GM21360 (cell line): ENCODE data around the gene SLC25A29.
"Not testable (repeated sequence)": the region's sequence is repeated elsewhere in the genome, so short reads cannot be mapped to it uniquely, and the experiment has no call there.

ENCODE experiments used
- ATAC-seq: cut with Tn5 transposase; IDR thresholded peaks from one replicate; pipeline ENCODE4 v1.9.1; 2021; ENCODE audit warnings: mild to moderate bottlenecking, moderate library complexity; ENCODE audit not compliant: unreplicated experiment

Gene SLC25A29

GRCh38 chr14:100283984-100284881, 22.0 kb downstream of the SLC25A29 start:
- no peak for ATAC-seq

DNA sequence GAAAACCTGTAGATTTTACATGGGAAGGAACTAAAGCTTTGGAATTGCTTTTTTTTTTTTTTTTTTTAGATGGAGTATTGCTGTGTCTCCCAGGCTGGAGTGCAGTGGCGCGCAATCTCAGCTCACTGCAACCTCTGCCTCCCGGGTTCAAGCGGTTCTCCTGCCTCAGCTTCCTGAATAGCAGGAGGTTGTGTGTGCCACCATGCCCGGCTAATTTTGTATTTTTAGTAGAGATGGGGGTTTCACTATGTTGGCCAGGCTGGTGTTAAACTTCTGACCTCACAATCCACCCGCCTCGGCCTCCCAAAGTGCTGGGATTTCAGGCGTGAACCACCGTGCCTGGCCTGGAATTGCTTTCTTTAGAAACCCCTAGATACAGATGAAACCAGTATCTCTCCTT, 22.8 kb downstream of the SLC25A29 start:
- ATAC-seq: not testable (repeated sequence)

- ATAC-seq: no peak
These were observed 23.4 kb downstream of the SLC25A29 start for GRCh38 chr14:100282766-100283419.

DNA sequence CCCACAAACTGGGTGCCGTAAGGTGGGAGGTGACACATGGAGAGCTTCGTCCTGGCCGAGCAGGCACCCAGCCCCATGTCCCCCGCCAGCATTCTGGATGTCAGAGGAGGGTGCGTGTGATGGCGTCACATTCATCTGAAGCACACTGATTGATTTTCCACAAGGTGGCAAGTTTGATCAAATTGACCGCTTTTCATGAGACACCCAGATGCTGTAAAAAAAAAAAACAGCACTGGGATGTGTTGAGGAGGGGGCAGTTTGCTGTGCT, 24.2 kb downstream of the SLC25A29 start:
- ATAC-seq: no peak

GRCh38 chr14:100281286-100282082, 24.8 kb downstream of the SLC25A29 start:
- no peak for ATAC-seq

DNA sequence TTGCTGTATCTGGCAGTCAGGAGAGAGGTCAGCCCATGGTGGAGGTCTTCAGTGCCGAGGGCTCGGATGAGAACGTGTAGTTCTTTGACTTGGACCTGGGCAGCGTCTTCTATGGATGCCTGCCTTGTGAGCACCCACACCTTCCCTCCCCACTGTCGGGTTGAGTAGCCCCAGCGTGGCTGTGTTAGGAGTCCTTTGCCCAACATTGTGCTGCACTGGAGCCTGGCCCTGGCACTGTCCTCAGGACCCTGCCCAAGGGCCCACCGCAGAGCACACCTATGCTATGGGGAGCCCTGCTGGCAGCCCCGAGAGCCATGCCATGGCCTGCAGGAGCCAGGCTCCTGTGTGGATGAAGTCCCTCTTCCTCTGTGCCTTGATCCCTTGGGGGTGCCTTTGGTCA, 26.7 kb downstream of the SLC25A29 start:
- no peak for ATAC-seq

- no peak for ATAC-seq
These were observed 27.1 kb downstream of the SLC25A29 start for GRCh38 chr14:100279133-100279532.

DNA sequence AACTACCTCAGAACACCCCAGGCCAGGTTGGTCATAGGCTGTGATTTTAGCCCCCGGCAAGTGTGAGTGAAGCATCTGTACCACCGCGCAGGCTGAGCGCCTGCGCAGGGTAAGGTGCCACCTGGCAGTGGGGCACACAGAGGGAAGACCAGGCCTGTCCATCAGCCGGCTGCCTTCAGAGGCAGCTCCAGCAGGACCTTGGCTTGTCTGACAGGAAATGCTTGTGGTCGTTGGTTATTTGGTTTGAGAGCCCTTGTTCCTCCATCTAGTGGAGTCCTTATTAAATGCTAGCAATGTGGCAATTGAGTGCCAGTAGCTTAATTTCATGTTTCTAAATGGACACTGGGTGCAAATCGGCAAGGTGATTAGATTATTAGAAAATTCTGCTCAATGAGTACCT, 27.5 kb downstream of the SLC25A29 start:
- no peak for ATAC-seq

GRCh38 chr14:100275214-100275613, 31.0 kb downstream of the SLC25A29 start:
- no peak for ATAC-seq

DNA sequence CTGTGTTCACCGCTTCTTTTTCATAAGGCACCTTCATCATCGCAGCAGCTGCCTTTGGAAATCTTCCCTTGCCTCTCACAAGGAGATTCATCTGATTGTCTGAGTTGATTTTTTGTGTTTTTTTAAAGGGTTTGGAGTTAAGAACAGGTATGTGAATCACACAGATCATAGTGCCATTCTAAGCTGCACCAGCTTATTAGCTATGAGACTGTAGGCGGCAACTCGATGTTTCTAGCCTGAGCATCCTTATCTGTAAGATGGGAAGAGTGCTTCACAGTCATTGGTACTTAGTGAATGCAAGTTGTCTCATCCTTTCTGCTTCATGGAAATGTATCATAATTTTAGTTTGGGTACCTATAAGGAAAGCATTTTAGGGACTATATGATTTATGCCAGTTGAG, 32.0 kb downstream of the SLC25A29 start:
- no peak for ATAC-seq

DNA sequence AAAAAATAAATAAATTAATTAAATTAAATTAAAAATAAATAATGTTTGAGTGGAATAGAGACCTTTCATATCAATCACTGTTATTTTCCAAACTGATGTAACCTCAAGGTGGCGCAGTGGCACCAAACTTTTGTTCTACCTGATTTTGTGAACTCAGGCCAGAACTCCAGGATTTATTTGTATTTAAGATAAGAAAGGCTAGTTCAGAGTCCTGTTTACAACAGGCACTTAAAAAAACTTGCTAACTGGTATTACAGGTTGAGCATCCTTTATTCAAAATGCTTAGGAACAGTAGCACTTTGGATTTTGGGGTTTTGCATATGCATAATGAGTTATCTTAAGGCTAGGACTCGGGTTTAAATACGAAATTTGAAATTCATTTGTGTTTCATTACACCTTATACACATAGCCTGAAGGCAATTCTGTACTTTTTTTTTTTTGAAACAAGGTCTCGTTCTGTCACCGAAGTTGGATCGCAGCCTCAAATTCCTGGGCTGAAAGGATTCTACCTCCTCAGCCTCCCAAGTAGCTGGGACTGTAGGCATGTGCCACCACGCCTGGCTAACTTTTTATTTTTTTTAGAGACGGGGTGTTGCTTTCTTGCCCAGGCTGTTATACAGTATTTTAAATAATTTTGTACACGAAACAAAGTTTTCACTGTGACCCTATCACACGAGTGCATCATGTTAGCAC, 34.9 kb downstream of the SLC25A29 start:
- no peak for ATAC-seq

DNA sequence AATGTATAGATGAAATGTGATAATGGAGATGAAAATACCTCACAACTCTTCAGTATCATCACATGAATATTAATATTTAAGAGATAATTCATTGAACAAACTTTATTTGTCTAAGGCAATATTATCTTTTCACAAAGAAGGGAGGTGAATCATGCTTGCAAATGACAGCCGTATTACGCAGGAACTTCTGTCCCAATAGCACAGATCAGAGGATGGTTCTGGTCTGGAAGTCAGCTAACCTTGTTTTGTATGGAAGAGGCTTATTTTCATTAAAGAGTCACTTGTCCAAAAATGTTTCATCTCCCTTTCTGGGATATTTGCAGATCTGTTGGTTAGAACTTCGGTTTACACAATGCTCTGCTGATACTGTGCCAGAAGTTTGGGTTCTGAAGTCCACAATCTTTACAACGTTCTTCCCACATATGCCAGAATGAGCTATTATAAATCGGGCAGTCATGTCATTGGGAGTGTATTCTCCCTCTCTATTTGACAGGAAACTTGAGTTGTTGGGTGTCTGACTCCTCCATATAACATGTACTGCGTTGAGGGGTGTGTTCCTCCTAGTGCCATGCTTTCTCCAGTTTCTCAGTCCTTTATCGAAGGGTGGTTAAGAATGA, 37.5 kb downstream of the SLC25A29 start:
- ATAC-seq: no peak

DNA sequence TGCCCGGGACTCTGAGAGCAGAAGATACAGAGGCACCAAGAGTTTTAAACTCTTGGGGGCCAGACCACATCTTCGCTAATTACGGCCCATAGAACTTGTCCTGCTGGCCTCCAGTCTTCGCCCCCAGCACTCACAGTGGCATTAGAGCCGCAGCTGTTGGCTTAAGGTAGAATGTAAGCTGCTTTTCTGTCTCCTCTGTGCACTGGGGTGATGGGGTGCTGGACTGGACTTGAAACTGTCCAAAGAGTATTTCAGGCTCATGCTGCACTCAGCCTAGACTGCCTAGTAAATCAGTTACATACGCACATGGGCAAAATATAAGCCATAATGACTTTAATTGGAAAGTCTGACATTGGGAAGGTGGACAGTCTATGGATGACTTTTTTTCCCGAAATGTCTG, 38.3 kb downstream of the SLC25A29 start:
- no peak for ATAC-seq

DNA sequence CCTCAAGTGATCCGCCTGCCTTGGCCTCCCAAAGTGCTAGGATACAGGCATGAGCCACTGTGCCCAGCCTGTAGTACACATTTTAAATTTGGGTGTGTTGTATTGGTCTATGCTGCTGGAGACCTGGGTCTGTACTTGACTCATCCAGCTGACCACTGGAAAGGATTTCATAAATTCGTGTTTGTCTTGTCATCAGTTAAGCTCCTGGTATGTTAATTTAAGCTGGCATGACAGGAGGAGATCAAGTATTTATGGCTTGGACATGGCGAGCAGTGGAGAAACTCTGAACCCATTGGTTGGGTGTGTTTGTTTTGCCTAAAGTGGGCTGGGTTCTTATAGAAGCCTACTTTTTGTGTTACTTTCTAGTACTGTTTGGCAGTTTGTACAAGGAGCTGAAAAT, 43.1 kb downstream of the SLC25A29 start:
- no peak for ATAC-seq

GRCh38 chr14:100262545-100262944, 43.7 kb downstream of the SLC25A29 start:
- no peak for ATAC-seq

DNA sequence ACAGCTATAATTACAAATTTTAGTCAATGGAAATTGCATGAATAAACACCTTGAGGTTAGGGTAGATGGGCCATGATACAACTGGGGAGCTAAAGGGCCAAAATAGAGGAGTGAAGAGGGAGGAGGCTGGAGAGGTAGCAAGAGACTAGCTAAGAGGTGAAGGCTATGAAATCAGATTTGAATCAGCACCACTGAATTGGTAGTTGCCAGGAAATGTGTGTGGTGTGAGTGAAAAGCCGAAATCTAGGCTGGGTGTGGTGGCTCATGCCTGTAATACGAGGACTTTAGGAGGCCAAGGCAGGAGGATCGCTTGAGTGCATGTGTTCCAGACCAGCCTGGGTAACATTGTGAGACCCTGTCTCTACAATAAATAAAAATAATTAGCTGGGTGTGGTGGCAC, 44.6 kb downstream of the SLC25A29 start:
- ATAC-seq: no peak

- ATAC-seq: peak; percentile 65
These were observed 49.8 kb downstream of the SLC25A29 start for GRCh38 chr14:100256339-100256895.

GRCh38 chr14:100252684-100253083, 53.6 kb downstream of the SLC25A29 start:
- no peak for ATAC-seq

DNA sequence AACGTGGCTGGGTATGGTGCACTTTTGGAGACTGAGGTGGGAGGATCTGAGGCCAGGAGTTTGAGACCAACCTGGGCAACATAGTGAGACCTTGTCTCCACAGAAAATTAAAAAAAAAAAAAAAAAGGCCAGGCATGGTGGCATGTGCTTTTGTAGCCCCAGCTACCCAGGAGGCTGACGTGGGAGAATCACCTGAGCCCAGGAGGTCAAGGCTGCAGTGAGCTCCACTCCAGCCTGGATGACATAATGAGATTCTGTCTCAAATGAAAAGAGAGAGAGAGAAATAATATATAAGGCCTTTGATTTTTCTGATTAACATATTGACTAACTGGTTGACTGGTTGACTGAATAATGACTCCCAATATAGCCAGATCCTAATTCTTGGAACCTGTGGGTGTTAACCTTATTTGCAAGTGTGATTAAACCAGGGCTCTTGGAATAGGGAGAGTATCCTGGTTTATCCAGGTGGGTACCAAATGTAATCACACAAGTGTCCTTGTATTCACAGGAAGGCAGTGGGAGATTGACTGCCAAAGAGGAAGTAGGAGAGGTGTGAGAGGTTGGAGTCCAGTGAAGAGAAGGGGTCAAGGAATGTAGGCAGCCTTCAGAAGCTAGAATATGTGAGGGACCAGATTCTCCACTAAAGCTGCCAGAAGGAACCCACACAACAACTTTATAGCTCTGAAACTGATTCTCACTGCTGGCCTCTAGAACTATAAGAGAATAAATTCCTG, 55.3 kb downstream of the SLC25A29 start:
- ATAC-seq: no peak
